Esophagus squamous epithelium (tissue), 4 donors: ENCODE data around the gene PDK4.

Source experiments
- CTCF ChIP-seq, 6 experiments: fragments of 450-650 bp in 4 of 6; fragments of 200-600 bp in 2 of 6; sonication (generic) in 2 of 6; IDR thresholded peaks; one replicate each; pipeline ENCODE4 v1.5.1; 2016 to 2019; ENCODE audit warnings: antibody characterized with exemption in 6 of 6, mild to moderate bottlenecking in 4 of 6, moderate library complexity in 4 of 6
- POLR2A ChIP-seq, 4 donors: fragments of 450-650 bp; IDR thresholded peaks; one replicate each; pipeline ENCODE4 v1.6.1; 2017; ENCODE audit warnings: antibody characterized with exemption in 4 of 4, mild to moderate bottlenecking in 4 of 4, moderate library complexity in 3 of 4

- TF ChIP-seq CTCF (IDR thresholded peaks at IDR 0.05) (no peak), POLR2A (IDR thresholded peaks at IDR 0.05) (no peak)
Observed at GRCh38 chr7:95546647-95547046, 49.7 kb downstream of the PDK4 start.
